T-helper 1 cell (primary cell): ENCODE results near the gene RASSF8.
A peak's percentile ranks its signal among the peaks of the same experiment; 100 is the strongest.

Experiments
- DNase-seq, 5 donors: peaks; one replicate each; pipeline ENCODE4 v3.0.0-alpha.2; 2012 to 2020

RASSF8 gene

DNA sequence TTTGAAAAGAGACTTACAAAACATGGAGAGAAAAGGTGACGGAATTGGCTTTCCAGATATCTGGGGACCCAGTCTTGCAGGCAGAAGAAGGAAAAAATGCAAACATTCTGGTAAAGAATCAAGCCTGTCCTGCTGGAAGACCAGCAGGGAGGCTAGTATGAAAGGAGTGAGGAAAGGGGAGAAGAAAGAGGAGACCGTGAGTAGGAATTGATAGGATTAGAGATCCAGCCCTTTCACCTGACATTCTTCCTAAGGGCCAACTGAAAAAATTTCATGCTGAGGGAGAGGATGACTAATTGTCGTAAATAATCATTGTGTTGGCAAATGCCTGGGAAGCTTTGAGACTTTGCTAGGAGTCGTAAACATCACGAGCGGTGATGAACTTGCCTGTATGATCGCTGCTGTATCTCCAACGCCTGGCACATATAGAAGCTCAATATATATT lies 154.2 kb downstream of the RASSF8 start:
- no peak for DNase-seq

DNA sequence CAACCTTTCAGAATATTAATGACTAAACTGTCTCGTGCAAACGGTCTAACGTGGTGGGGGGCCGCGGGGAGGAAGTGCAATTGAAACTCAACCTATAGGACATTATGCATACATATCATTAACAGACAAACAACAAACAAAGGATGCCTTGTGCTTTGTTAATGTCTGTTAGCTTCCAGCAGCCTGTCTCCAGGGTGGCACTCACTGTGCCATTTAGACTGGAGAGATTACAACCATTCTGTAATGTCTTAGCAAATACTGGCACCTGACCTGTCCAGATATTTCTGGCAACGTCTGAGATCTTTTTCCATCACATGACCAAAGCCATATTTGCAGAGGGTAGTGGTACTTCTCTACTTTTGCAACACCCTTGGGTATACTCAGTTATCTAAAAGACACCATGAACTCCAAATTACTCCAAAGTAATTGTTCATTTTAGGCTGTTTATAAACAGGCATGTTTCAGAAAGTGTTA lies 154.7 kb downstream of the RASSF8 start:
- DNase-seq, result no peak

DNA sequence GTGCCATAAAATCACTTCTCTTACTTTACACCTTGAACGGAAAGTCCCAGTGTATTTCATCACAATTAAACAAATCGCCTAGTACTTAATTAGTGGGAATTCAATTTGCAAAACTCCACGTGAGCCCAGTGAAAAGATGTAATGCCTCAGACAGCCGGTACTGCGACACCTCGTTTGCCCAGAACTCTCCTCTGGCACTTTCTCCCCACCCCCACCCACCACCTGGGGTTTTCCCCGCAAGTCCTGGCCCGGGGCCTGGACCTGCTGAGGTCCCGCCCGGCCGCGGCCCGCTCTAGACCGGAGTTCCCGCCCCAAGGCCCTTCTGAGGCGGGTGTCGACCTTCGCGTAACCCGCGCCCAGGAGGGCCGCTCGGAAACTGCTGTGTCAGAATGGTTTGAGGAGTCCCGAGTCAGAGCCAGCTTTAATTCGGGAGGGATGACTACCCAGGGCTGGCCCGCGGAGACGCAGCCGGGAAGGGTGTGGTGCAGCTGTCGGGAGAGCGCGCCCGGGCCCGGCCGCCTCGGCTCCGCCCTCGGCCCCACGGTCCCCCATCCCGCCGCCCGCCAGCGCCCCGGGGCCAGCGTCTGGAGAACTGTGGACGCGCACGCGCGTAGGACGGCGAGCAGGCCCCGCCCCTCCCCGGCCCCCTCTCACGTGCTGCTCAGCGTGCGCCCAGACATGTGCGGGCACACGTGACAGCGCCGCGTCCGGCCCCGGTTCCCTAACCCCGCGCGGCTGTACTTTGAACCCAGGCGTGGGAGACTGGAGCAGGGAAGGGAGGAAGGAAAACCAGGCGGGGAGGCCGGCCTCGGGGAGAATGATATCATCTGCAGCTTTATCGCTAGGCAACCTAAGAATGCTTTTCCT lies 155.6 kb downstream of the RASSF8 start:
- peak in 4 of 5 donors; percentile 33 to 80 (median 52) for DNase-seq

DNA sequence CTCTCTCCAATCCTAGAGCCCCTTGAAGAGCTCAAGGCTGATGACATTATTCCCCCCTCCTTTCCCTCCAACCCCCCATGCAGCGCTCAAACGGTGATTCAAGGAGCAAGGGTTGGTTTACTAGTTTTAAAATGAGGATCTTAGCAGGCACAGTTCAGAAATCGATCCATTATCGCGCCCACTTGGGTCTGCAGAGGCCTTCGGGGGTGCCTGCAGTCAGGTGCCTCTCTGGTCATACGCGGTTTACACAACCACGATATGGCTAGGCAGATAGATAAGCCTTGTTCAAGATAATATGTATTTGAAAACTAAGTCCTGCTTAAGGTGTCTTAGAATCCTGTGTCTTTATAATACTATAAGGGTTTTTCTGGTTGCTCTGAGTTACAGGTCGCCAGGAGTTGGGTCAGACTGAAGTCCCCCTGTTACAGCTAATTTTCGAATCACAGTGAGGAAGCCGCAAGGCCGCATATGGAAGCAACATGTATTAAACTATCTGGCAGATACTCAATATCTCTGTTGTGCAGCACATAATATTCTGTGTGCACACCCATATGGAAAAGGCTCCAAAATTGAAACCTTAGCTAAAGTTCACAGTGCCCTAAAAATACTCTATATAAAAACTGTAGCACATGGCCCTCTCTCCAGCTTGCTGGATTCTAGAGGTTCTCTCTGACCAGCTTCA lies 156.4 kb downstream of the RASSF8 start:
- no peak for DNase-seq

DNA sequence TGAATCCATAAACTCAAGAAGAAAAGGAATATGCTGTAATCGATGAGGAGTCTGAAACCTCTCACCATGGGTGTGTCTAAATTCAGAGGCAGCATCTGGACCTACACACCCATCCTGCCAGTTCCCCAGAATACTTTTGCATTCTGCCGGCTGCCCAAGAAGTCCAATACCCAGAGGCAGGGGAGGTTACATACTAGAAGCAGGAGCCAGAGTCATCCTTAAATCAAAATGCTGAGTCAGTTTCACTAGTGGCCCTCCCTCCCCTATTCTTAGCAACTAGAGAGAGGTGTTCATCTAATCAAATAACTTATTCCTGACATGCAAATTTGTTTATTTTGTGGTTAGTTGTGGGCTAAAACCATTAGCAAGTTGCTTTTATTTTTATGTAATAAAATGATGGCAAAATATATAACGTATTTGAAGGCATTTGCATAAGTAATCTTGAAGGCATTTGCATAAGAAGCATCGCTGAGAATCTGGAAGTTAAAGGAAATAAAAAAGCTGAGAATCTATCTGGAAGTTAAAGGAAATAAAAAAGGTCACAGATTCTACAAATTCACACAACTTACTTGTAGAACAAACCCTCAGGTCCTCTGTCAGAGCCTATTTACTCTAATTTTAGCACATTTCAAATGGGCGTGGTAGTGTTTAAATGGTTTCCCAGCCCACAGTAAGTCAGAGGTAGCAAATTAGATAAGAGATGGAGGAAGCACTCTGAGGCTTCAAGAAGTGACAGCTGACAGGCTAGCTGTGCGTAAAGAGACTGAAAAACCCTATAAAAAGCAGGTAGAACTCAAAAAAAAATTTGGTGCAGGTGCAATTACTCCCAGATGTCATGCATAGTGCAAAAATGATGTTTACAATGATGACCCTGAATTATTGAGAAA lies 158.6 kb downstream of the RASSF8 start:
- DNase-seq, result no peak

DNA sequence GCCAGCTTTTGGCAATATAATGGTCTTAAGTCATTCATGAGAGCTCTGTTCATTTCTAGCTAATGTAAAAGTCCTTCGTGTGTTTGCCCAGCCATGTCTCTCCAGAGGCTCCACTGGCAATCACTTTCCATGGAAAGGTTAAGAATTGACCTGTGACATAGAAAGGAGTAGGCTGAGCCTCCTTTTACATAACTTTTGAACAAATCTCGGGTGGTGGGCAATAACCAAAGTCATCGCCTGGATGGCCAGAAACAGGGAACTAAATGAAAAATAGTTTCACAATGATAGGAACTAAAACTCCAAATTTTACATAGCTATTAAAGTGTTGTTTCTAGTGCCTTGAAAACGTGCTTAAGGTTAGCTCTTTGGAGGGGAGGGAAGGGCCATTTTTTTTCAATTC lies 159.8 kb downstream of the RASSF8 start:
- DNase-seq, result no peak

DNA sequence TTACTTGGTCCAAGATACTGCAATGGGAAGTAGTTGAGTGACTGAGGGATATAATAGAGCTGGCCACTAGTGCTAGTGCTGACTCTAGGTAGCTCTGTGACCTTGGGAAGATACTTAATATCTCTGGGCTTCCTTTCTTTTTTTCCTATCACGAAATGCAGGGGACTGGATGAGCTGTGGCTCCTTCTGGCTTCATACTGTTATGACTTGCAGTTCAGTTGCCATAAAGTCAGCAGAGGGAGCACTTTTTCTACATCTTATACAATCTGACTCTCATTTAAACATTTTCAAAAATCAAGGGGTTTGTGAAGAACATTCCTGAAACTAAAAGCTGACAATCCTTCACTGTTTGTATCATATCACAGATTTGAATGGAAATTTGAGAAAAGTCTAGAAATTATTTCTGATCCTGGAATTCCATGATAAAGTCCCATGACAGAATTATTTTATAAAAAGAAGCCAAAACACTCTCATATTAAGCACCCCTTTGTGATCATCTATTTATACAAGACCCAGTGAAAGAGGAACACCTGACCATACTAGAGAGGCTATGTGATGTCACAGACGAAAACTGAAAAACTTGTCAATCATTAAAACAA lies 161.0 kb downstream of the RASSF8 start:
- DNase-seq, result peak in 1 of 5 donors; percentile 10

DNA sequence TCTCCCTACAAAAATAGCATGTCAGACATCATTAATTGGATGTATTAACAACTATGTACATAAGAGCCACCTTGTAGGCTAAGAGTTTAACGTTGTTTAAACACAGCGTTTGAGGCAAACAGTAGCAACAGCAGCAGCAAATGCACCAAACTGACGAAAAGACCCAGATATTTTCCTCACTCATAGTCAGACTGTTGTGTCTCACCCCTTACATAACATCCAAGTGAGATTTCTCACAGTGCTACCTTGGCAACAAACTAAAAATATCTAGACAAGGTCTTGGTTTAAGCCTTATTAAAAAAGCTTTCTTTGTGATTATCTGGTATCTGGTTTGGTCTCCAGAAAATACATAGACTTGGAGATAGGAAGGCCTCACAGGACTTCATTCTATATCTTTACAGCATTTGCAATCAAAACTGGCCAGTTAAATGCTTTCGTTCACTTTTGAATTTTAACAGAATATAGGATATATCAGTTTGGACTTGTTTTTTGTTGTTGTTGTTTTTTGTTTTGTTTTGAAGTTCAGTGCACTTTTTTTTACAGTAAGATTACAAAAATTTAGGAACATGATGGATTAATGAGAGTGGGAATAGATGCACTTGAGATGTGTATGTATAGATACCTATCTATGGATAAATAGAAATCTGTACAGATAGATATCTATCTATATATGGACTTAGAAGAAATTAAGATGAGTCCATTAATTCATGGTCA lies 162.2 kb downstream of the RASSF8 start:
- DNase-seq, result no peak

DNA sequence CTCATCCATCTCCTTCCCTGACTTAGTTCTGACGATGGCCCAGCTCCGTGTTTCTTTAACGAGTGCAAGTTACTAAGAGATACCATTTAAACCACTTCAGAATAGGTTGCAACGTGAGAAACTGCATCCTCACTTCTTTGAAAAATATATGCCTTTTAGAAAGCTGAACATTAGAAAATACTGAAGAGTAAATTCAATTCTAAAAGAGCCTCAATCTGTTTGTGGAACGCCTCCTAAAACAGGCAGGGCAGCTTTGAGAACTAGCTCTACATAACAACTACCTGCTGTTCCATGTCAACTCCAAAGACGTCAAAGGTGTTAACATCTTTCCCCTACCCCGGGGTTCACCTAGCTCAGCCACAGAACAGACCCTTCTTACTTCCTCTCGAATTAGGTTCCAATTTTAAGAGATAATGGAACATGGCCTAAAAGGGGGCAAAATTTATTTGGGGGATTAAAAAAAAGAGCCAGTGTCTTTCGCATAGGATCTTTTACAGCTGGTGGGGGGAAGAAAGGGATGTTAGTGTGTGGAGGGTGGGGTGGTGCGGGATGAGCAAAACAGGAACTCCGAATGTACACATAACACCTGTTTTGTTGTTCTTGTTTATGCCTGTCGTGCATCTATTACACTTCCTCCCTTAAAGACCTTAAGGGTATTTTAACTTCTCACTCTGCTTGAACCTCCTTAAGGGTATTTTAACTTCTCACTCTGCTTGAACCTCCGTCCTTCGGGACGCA lies 163.0 kb downstream of the RASSF8 start:
- DNase-seq, result no peak

DNA sequence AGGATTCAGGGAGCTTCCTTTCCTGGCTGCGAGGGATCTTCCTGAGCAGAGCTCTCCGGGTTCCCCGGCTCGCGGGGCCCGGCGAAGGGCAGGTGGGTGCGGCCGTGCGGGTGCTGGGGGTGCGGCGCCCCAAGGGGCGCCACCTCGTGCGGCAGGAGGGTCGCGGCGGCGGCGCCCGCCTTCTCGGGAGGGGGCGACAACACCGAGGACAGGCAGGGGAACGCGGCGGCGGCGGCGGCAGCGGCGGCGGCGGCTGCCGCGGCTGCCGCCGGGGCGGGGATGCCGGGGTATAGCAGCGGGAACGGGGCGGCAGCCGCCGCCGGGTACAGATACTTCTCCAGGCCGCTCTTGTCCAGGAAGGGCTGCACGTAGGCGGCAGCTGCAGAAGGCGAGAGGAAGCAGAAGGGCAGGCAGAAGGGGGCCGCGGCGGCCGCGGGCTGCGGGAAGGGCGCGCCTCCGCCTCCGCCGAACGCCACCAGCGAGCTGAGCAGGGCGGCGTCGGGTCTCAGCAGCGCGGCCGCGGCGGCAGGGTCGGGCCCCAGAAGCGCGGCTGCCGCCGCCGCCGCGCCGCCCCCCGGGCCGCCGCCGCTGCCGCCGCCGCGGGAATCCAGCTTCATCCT lies 163.7 kb downstream of the RASSF8 start:
- peak in 3 of 5 donors; percentile 6 to 20 (median 12) for DNase-seq

DNA sequence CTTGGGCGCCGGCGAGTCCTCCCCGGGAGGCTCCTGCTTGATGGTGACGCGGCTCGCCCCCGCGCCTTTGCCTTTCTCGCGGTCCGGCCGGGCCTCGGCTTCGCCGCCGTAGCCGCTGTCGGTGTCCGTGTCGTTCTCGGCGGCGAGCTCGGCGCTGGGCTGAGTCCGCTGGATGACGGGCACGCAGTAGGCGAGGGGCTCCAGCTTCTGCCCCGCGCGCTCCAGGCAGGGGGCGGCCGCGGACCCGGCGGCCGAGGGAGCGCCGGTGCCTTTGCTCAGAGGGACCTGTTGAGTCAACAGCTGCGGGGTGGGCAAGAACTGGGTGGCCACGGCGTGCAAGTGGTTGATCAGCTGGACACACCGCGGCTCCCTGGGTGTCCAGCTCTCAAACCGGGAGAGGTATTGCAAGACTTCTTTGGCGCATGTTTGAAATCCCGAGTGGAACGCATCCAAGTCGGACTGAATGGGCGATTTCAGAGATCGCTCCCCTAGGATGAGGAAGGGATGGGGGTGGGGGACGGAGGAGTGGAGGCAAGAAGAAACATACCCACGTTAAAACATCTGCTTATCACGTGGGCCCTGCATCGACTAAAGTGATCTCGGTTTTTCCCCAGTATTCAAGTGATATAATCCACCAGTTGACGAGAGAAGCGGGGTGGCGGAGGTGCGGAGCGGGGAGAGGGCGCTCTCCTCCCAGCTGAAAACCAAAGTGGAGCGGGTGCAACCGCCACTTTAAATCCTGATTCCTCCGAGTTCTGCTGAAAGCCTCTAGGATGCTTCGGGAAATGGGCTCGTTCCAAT lies 164.4 kb downstream of the RASSF8 start:
- DNase-seq, result peak in 1 of 5 donors; percentile 16

DNA sequence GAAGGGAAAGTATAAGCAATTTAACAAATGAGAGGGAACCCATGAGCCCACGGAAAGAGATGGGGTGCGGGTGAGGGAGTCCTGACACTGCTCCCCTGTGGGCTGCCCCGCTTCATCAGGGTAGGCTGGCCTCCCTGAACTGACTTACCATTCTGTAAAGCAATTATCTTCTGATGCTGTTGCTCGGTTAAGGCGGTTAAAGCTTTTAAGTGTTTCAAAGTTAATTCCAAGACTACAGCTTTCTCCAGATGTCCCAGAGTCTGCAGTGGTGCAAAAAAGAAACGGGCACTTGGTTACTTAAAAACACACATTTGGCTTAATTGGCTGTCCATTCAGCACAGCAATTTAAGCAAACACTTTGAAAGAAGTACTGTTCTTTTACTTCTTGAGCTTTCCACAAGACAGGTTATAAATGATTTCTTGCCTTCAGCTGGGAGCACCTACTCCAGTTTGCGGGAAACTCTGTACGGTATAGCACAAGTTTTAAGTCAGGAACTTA lies 165.0 kb downstream of the RASSF8 start:
- DNase-seq, result no peak

DNA sequence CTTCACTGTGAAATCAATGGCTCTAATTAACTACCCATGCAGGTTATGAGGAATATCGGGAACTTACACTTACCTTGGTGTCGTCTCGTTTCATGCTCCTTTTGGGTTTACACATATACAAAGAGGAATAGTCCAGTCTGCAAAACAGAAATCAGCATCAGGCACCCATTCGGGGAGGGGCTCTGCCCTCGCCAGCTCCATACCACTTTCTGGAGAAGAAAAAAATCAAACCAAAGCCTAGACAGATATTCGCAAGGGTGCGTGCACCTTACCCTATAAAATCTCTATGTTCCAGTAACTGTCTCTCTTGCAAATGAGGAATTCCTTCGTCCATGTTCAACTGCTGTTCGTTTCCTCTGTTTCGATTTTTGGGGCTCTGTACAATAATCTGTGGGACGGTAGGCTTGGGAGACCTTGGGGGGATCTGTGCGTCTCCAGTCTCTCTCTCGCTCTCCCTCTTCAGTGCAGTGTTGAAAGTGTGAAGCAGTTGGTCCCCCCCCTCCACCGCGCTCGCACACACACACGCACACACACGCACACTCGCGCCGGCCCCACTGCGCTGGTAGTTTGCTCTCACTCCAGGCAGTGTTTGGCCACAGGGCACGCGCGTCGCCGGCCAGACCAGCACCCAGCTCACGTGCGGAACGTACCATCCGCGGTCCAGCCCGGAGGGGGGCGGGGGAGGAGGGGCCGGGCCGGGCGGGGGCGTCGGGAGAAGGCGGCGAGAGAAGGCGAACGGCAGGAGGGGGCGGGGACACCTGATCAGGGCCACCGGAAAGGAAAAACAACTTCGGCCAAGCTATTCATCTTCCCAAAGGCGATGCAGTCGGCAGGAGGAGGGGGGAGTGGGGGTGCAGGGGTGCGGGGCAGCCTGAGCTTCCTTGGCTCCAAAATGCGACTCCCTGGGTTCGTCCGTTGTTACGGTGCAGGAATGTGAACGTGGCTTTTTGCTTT lies 166.2 kb downstream of the RASSF8 start, which contains the start of gene BHLHE41:
Gene BHLHE41, minus strand, starts transcription at position 592 of the 954 bp plus-strand sequence. Its CDS starts 258 bp downstream, at position 334.
- no peak for DNase-seq

DNA sequence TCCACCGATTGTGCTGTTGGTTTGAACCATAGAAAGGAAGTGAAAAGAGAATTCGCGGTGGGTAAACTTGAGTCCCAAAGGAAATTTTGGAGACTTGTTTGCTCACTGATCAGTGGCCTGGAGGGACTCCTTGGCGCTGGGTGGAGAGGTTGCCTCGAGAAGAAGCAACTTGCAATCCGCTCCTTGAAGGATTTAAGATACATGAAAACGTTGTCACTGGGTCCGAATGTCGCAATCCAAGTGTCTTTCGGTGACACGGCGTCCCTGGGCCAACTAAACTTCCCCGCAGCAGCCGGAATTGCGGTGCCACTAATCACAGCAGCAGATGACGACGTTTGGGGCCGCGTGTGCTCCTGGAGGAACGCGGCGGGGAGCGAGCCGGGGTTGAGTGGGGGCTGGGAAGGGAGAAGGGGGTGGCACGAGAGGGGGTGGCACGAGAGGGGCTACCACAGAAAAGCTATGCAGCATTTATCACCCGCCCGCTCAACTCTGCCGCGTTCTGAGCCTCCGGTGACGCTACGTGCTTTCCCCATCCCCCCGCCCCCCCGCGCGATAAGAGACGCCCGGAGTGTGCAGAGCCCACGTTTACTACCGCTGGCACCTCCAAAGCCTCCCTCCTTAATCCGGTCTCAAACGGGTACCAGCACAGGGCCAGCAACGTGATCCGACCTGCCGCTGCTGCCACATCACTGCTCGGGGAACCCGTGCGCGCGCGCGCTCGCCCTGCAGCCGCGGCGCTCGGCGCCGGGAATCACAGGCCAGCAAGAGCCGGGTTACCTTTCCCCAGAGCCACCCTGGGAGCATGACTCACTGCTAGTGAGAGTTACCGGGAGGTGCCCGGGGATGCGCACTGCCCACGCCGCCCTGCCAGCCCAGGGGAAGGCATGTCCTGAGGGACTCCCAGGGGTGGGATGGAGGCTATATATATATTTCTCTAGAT lies 167.2 kb downstream of the RASSF8 start:
- DNase-seq, result peak in 1 of 5 donors; percentile 30

DNA sequence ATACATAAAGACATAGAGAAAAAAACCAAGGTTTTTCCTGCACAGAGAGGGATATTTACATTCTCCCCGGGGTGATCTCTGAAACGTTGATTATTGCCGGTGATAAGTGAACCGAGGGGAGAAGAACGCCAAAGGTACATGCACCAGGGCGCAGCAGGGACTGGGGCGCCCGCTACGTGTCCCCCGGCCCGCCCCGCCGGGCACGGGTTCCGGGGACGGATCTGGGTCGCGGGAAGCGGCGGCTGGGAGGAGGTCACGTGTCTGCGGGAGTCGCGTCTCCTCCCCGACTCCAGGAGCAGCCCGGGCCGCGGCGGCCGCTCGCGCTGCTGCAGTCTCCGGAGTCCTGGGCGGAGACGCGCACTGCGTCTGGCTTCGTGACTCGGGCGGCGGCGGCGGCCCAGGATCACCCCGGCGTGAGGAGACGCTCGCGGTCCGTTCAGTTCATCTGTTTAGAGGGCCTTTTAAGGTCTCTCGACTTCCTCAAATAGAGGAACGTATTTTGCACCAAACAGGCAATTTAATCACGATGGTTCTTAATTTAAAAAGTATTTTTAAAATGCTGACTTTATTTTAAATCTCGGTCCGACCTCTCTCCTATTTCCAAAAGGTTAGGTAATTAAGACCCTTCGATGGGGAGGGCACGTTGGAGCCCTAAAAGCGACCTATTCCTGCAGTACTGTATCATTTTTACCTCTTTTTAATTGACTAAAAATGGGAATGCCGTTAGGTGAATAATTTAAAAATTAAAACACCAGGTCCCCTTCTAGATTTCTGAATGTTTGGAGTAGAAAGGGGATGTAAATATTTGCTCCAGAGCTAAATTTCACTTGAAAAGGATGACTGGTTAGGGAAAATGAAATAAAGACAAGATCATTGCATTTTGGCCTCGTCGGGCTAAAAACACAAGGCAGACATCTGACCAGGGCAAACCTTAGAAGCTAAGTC lies 168.1 kb downstream of the RASSF8 start:
- DNase-seq, result peak in 1 of 5 donors; percentile 33

DNA sequence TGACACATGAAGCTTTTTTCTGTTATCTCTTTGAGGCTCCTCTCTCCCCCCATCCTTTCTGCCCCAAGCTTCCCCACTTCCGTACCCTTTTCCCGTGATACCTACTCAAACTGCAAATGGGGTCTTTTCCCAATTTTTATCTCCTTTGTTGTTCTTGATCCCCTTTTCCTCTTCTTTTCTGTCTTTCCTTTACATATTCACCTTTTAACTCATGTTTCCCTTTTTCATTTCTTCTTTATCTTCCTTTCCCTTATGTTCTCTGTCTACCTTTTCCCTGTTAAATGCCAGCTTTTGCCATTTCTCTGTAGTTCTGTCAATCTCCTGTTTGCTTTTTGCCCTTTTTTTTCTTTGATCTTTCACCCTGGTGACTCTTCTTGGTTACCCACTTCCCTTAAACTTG lies 168.9 kb downstream of the RASSF8 start:
- DNase-seq, result no peak
